Right renal pelvis (tissue), 4 donors: Measurements from ENCODE around the gene GNB1. TPM values are rescaled to one million over a fixed set of nuclear protein-coding genes. Genes with fewer than 3 reads are reported as not detected.

Experiments
- DNase-seq, 4 donors: peaks; one replicate each; pipeline ENCODE4 v3.0.0-alpha.2; 2013; ENCODE audit warnings: low read depth in 4 of 4, low spot score in 3 of 4, missing footprints in 1 of 4
- polyA plus RNA-seq, 4 donors: library from polyadenylated mRNA; unstranded; fragments of 120-200 nt; gene quantifications; one replicate each; pipeline ENCODE4 v1.2.1, GENCODE V29; 2013; ENCODE audit not compliant: insufficient read length in 4 of 4

Gene GNB1
- polyA plus RNA-seq, 4 donors, result 287 to 307 (median 292) TPM

- DNase-seq, result no peak
These were observed 32.3 kb upstream of the GNB1 start for GRCh38 chr1:1922956-1923833.

GRCh38 chr1:1922702-1922955, 31.7 kb upstream of the GNB1 start:
- no peak for DNase-seq

GRCh38 chr1:1921901-1922701, 31.2 kb upstream of the GNB1 start:
- no peak for DNase-seq

GRCh38 chr1:1921459-1921862, 30.6 kb upstream of the GNB1 start:
- DNase-seq, result no peak

GRCh38 chr1:1920608-1921458, 29.9 kb upstream of the GNB1 start:
- DNase-seq, result no peak

GRCh38 chr1:1920057-1920607, 29.2 kb upstream of the GNB1 start:
- DNase-seq, result no peak

- DNase-seq, result peak; percentile 92 to 95 (median 94)
These were observed 28.6 kb upstream of the GNB1 start for GRCh38 chr1:1919304-1920056.

GRCh38 chr1:1918901-1919303, 28.0 kb upstream of the GNB1 start, which contains the start of gene TMEM52:
TSS of gene TMEM52 (minus strand) at chr1:1919279. CDS start at chr1:1919265, 14 bp downstream.
- peak in 1 of 4 donors; percentile 22 for DNase-seq

- no peak for DNase-seq
These were observed 27.4 kb upstream of the GNB1 start for GRCh38 chr1:1917995-1918900.

- DNase-seq, result no peak
These were observed 26.6 kb upstream of the GNB1 start for GRCh38 chr1:1917304-1917976.

- no peak for DNase-seq
These were observed 26.0 kb upstream of the GNB1 start for GRCh38 chr1:1916851-1917251.

GRCh38 chr1:1915911-1916840, 25.3 kb upstream of the GNB1 start:
- no peak for DNase-seq

GRCh38 chr1:1914971-1915692, 24.2 kb upstream of the GNB1 start, which contains the start of gene CALML6:
TSS of gene CALML6 (plus strand) at chr1:1915260. CDS start at chr1:1915281, 21 bp downstream.
- no peak for DNase-seq

GRCh38 chr1:1914101-1914970, 23.4 kb upstream of the GNB1 start:
- no peak for DNase-seq

GRCh38 chr1:1911350-1912041, 20.6 kb upstream of the GNB1 start:
- no peak for DNase-seq
